Right kidney (tissue), 1 donor: ENCODE data around the gene GDI1.
A peak's percentile ranks its signal among the peaks of the same experiment; 100 is the strongest.

Experiments
- DNase-seq: peaks from one replicate; pipeline ENCODE4 v3.0.0-alpha.2; 2016

The GDI1 gene

DNA sequence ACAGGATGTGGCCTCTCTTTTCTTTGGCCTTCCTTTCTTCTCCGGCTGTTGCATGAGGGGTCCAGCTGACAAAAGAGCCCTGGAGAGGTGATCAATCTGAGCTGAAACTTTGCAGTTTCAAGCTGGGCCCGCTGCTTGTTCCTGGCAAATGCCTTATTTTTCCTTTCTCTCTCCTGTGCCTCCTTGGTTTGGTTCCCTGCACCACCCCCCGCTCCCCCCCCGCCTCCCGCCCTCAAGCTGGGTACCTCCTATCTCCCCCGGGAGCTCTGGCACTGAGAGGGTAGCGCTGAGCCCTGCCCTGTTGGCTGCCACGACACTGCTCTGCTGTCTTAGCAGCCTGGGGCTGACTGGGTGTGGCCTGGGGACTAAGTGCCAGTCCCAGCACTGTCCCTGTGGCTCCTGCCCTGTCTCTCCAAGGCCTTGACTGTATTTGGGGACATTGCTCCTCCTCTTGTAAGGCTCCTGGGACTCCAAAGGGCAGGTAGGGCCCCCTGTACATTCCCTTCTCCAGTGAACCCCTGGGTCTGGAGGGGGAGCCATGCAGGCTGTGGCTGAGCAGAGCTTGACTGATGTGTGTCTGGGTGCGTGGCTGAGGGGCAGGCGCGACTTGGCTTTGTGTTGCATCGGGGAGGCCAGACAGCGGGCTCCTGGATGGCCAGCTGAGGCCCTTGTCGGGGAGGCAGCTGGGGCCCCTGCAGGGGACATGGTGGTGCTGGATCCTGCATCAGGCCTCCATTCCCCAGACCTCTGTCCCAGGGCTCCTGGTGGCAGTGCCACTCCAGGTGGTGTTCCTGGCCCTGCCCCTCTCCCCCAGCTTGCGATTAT, 22.2 kb downstream of the GDI1 start:
- peak; percentile 20 for DNase-seq

DNA sequence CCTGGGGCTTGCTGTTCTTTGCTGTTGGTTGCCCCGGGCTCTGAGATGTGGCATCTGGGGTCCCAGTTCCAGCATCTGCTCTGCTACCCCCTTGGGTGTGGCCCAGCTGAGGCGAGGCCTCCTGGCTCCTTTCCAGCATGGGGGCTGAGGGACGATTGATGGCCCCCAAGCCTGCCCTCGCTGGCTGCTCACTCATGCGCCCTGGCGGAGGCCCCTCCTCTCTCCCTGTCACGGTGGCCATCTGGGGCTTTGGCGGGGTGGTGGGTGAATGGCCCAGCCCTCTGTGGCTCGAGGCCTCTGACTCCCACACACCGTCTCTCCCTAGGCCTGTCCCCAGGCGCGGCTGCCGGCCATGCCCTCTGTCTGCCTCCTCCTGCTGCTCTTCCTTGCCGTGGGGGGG, 22.9 kb downstream of the GDI1 start:
- peak; percentile 34 for DNase-seq

DNA sequence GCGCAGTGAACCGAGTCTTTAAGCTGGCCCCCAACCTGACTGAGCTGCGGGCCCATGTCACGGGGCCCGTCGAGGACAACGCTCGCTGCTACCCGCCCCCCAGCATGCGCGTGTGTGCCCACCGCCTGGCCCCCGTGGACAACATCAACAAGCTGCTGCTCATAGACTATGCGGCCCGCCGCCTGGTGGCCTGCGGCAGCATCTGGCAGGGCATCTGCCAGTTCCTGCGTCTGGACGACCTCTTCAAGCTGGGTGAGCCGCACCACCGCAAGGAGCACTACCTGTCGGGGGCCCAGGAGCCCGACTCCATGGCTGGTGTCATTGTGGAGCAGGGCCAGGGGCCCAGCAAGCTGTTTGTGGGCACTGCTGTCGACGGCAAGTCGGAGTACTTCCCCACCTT, 23.4 kb downstream of the GDI1 start:
- no peak for DNase-seq

DNA sequence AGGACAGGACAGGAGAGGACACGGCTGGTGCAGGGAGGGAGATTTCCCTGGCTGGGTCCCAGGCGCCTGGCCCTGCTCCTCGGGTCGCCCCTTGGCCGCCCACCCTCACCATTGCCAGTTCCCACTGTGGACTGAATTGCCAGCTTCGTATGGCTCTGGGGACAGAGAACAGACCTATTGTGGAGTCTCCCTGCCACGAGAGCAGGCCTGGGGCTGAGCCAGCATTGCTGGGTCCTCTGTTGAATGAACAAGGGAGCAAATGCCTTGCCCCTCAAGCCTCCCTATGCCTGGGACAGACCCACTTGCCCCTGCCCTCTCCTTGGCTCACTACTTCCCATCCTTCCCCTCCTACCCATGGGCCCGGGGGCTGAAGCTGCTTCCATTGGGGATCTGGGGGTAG, 25.4 kb downstream of the GDI1 start:
- DNase-seq = no peak

DNA sequence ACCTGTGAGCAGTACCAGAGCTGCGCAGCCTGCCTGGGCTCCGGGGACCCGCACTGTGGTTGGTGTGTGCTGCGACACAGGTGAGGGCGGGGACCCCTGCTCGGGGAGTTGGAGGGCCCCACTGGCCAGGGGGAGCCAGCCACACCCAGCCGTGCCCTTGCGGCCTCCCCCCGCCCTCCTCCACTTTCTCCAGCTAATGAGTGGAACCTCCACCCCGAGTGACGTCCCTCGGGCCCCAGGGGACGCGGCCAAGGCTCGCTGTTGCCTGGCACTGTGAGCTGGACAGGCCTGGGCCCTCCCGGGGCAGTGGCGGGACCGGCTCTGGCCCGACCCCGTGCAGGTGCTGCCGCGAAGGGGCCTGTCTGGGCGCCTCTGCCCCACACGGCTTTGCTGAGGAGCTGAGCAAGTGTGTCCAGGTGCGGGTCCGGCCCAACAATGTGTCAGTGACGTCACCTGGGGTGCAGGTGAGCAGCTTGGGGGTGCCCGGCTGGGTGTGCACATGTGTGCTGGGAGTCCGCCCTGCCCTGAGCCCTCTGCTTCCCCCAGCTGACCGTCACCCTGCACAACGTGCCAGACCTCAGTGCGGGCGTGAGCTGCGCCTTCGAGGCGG, 26.8 kb downstream of the GDI1 start:
- no peak for DNase-seq

DNA sequence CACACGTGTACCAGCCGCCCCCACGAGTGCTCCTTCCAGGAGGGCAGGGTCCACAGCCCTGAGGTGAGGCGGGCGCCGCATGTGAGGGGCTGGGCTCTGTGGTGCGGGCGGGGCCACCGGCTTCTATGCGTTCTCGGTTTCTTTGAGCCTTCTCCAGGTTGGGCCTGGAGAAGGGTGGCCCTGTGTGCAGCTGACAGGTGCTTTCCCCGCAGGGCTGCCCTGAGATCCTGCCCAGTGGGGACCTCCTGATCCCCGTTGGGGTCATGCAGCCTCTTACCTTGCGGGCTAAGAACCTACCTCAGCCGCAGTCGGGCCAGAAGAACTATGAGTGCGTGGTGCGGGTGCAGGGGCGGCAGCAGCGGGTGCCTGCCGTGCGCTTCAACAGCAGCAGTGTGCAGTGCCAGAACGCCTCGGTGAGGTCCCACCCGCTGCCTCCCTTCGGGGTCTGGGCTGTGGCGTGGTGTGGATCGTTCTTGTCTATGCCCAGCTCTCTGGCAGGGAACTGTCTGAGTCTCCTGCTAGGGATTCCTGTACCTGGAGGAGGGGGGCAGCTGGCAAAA, 27.9 kb downstream of the GDI1 start:
- no peak for DNase-seq

DNA sequence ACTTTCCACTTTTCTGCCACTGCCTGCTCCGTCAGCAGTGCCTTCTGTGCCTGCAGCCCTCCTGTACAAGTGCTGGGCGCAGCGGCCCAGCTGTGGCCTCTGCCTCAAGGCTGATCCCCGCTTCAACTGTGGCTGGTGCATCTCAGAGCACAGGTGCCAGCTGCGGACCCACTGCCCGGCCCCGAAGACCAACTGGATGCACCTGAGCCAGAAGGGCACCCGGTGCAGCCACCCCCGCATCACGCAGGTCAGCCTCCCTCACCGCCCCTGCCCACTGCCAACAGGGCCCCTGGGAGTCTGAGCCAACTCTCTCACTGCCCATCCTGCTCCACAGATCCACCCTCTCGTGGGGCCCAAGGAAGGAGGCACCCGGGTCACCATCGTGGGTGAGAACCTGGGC, 28.6 kb downstream of the GDI1 start:
- DNase-seq = no peak

DNA sequence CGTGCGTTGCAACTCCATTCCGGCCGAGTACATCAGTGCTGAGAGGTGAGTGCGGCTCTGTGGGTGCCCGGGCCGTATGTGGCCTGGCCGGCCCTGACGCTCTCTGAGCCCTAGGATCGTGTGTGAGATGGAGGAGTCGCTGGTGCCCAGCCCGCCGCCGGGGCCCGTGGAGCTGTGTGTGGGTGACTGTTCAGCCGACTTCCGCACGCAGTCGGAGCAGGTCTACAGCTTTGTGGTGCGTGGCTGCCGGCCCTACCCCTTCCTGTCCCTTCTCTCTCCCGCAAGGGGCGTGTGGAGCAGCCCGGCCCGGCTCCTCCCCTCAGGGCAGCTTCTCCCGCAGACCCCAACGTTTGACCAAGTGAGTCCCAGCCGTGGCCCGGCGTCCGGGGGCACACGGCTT, 29.1 kb downstream of the GDI1 start:
- no peak for DNase-seq

DNA sequence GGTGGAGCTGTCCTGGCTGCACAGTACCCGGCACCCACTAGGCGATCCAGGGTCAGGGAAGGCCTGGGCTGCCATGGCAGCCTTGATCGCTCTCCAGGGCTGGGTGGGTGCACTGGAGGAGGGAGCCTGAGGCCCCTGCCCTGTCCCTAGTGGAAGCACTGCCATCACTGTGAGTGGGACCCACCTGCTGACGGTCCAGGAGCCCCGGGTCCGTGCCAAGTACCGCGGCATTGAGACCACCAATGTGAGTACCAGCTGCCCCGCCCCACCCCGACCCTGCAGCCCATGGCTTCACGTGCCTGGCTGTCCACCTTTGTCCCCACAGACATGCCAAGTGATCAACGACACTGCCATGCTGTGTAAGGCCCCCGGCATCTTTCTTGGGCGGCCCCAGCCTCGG, 30.0 kb downstream of the GDI1 start:
- no peak for DNase-seq

DNA sequence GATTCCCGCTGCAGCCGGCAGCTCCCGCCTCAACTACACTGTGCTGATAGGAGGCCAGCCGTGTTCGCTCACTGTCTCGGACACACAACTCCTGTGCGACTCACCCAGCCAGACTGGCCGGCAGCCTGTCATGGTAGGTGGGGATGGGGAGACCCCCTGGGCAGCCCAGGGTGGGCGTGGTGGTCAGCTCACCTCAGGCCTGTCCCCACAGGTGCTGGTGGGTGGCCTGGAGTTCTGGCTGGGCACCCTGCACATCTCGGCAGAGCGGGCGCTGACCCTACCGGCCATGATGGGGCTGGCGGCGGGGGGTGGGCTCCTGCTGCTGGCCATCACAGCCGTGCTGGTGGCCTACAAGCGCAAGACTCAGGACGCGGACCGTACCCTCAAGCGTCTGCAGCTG, 30.6 kb downstream of the GDI1 start:
- no peak for DNase-seq

DNA sequence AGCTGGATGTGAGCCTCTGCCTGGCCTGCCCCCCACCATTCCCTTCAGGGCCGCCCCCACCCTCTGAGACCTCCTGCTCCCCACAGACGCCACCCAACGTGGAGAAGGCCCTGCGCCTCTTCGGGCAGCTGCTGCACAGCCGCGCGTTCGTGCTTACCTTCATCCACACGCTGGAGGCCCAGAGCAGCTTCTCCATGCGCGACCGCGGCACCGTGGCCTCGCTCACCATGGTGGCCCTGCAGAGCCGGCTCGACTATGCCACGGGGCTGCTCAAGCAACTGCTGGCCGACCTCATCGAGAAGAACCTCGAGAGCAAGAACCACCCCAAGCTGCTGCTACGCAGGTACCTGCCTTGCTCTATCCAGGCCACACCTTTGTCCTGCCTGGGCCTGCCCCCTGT, 31.3 kb downstream of the GDI1 start:
- no peak for DNase-seq

DNA sequence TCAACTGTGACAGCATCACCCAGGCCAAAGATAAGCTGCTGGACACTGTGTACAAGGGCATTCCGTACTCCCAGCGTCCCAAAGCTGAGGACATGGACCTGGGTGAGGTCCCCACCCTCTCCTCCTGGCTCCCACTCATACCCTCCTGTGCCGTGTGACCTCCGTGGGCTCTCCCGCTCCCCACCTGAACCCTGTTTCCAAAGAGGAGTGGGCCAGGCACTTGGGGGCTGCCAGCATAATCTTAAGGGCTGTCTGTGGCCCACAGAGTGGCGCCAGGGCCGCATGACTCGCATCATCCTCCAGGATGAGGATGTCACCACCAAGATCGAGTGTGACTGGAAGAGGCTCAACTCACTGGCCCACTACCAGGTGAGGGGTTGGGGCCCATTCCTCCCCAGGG, 32.2 kb downstream of the GDI1 start:
- no peak for DNase-seq

DNA sequence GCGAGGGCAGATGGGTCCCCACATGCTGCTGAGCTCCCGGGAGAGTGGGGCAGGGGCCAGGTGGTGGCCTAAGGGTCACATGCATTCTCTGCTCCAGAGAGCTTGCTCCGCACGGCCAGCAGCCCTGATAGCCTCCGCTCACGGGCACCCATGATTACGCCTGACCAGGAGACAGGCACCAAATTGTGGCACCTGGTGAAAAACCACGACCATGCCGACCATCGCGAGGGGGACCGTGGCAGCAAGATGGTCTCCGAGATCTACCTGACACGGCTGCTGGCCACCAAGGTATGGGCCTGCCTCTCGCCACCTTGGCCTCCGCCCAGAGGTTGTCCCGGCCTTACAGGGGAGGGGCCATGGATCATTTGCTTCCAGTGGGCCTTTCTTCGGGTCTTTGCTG, 32.9 kb downstream of the GDI1 start:
- no peak for DNase-seq

DNA sequence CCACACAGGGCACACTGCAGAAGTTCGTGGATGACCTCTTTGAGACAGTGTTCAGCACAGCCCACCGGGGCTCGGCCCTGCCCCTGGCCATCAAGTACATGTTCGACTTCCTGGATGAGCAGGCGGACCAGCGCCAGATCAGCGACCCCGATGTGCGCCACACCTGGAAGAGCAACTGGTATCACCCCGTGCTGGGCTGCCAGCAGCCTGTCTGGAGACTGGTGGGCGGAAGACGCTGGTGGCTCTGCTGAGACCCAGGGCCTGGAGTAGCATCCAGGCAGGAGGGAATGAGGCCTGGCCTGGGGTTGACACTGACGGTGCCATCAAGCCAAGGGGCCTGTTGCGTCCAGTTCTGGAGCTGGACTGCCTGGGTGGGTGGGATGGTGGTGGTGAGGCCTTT, 33.5 kb downstream of the GDI1 start:
- DNase-seq = no peak

DNA sequence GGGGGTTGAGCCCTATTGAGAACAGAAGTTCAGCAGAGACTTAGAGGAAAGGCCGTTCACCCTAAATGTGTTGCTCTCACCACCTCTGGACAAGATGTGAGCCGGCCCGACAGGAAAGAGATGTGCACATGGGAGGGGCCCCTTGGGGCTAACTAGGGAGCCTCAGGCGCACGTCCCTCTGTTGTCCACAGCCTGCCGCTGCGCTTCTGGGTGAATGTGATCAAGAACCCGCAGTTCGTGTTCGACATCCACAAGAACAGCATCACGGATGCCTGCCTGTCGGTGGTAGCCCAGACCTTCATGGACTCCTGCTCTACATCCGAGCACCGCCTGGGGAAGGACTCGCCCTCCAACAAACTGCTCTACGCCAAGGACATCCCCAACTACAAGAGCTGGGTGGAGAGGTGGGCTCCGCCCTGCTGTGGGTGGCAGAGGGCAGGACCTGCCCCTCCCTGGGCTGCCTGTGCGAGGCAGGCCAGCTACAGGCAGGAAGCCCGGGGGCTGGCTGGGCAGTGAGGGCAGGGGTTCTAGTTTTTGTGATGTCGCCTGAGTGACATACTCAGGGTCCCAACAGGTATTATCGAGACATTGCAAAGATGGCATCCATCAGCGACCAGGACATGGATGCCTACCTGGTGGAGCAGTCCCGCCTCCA, 34.1 kb downstream of the GDI1 start:
- no peak for DNase-seq

DNA sequence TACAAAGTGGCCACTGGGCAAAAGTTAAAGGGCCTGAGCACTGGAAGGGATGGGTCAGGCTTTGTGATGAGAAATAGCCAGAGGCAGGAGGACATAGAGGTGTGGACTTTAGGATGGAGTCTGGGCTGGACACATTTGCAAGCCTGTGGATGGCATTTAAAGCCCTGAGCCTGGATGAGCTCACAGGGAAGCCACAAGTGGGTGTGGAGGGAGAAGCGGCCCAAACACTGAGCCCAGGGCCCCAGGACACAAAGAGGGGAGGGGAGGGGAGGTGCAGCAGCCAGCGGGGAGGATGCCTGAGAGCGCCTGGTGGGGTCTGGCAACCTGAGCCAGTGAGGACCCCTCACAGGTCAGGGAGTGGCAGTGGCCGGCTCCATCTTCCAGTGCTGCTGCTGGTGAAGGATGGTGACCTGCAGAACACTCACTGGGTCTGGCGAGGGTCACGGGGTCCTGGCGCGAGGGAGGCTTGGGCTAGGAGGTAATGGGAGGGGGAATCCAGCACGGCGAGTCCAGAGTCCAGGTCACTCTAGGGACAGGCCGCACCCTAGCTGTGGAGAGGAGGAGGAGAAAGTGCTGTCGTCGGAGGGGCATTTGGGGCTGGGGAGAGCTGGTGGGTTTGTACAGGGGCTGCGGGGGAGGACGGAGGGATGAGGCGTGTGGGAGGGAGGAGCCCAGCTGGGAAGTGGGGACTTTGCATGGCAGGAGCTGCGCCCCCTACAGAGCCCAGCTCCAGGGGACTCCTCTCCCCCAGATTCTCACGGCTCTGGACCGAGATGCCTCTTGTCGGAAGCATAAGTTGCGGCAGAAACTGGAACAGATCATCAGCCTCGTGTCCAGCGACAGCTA, 35.1 kb downstream of the GDI1 start:
- no peak for DNase-seq

DNA sequence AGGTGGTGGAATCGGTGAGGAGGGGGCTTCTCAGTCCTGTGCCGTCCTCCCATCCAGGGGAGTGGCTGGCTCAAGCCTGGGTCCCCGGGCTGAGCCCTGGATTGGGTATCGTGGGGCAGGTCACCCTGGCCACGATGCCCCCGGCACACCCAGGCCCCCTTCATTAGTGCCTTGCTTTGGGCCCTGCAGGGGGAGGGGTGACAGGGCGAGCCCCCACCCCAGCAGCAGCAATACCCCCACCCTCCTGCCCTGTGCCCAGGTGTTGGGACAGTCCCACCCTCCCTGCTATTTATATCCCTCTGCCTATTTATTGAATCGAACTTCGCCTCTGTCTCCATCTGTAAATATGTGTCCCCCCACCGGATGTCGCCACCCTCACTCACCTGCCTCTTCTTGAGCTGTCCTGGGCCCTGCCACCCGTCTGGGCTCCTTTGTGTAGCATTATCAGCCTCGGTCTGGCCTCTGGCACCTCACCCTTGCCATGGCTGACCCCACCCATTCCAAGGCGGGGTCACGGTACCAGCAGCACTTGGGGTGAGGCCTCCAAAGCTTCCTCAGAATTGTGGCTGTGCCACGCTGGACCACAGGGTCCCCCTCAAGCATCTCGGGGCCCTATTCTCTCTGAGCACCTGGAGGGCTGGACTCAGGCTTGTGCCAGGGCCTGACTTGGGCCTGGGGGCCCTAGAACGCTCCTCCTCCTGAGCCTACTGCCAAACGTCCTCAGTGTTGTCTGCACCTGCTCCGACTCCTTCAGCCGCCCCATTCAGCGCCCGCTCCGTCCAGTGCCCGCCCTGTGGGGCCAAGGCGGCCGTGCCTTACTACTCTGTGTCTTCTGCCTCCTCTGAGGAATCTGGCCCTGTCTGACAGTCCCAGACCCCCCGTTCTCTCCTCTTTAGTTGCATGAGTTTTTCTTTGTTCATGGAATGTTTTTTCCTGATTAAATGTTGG, 36.0 kb downstream of the GDI1 start:
- no peak for DNase-seq

DNA sequence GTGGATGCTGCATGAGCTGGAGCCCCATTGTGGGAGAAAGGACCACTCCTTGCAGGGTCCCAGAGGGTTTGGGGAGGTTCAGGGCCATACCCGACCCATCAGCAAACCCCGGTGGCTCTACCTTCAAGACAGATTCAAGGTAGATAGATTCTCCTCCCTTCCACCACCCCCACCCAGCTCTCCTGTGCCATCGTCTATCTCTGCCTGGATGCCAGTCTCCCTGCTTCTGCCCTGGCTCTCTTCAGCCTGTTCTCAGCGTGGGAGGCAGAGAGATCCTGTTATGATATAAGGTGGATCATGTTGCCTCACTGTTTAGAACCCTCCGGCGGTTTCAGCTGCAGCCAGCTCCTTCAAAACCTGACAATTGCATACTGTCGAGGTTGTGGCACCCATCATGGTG, 36.7 kb downstream of the GDI1 start:
- no peak for DNase-seq

DNA sequence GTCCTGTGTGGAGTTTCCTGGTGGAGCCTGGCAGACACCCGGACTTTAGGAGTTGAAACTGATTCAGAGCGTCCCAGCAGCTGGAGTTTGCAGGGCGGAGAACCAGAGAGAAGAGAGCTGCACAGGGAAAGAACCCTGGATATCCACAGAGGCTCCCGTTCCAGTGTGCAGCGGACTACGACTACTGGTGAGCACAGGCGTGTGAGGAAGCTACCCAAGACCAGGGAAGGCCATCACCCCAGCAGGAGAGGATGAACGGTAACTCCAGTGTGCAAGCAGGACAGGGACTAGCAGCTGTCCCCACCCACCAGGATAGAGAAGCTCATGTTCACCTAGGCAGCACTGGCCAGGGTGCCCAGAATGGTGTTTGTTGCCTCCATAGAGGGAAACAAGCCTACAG, 39.9 kb downstream of the GDI1 start:
- DNase-seq = no peak

DNA sequence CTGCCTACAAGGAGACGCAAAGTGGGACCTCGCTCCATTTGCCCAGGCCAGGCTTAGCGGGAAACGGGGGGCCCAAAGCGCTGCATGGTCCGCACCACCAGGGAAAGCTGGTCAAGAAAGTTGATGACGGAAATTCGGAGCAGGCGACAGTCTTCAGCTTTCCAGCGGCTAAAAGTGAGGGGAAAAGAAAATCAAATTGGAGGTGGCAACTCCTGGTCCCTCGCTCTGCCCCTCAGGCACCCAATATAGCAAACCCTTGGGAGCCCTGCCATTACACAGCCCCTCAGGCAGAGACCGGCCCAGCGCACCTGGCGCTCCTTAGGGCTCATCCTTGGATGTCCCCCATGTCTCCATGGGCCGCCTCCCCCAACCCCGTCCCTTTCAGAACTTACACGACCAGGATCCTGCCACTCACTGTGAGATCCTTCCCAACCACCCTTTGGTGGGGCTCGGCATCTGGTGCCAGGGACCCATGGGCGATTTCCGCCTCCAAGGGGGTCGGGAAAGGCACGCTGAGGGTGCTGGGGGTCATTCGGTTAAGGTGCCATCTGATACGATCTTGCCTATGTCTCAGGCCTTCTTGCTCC, 41.0 kb downstream of the GDI1 start:
- no peak for DNase-seq
